GM19463 (cell line): ENCODE data around the gene ZC3H18.

Experiments used
- ATAC-seq: cut with Tn5 transposase; IDR thresholded peaks from one replicate; pipeline ENCODE4 v1.9.1; 2021; ENCODE audit warnings: mild to moderate bottlenecking, moderate library complexity; ENCODE audit not compliant: unreplicated experiment

Gene ZC3H18

DNA sequence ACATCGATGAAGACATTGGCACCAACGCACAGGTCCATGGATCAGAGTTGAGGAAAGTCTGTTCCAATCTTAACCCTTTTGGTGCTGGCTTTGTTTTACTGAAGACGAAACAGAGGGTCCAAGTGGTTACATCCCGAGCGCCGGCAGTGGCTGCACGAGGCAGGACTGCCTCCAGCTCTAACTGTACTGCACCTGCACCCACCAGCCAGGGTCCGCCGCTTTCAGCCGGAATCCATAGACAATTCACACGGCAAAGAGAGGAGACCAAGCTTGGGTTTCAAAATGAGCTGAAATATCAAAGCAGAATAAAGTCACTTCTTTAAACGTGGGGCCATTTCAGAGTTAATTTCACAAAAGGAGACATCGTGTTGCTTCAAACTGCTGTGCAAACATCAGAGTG lies 21.2 kb upstream of the ZC3H18 start:
- ATAC-seq, result no peak

GRCh38 chr16:88549671-88550245 lies 20.4 kb upstream of the ZC3H18 start:
- no peak for ATAC-seq

- ATAC-seq, result no peak
These were observed 19.9 kb upstream of the ZC3H18 start for GRCh38 chr16:88550246-88550661.

DNA sequence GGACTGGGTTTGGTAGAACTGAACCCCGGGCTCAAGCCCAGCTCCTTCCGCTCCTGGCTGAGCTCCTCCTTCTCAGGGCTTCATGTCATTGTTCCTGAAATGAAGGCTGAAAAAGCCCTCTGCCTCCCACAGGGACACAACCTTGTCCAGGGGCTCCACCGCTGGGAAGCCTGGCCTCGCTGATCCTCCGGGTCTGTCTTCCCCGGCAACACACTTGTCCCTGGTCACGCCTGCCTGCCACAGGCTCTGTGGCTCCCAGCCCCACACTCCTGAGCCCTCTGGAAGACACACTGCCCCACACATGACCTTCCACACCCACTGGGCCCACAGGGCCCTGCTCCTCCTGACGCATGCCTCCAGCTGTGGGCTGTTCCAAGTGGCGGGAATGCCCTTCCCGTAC lies 18.0 kb upstream of the ZC3H18 start:
- ATAC-seq, result no peak

DNA sequence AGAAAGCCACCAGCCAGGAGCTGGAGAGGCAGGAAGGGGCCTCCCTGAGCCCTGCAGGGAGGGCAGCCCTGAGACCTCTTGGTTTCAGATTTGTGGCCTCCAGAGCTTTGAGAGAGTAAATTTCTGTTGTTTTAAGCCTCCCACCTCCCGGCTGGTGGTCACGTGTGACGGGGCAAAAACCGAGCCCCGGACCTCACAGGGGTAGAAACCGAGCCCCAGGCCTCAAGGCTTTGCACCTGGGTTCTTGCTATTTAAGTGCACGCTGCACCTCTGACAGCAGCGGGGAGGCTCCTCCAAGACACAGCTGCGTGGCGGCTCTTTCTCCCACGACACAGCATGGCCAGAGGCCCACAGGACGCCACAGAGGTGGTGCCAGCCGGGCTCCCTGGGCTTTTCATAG lies 17.4 kb upstream of the ZC3H18 start:
- no peak for ATAC-seq

- no peak for ATAC-seq
These were observed 16.5 kb upstream of the ZC3H18 start for GRCh38 chr16:88553739-88554138.

DNA sequence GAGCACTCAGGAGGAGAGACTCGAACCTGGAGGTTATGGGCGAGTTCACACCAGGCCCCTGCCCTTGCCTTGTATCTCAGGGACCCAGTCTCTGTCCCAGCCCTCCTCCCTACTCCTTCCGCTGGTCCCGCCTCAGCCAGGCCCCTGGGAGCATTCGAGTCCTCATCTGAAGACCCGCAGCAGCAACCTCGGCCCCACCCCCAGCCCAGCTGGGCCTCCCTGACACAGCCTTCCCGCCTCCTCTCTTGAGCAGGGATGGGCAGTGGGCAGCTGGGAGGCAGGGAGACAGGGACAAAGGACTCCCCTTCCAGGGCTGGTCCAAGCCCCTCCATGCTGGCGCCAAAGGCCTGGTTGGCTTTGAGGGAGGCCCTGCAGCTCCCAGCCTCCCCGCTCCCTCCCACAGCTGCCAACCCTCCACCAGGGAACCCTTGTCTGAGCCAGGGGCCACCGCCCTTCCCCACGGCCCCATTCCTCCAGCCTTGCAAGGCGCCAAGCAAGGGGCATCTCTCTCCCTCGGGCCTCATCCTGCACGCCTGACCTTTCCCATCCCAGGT lies 15.4 kb upstream of the ZC3H18 start:
- no peak for ATAC-seq

DNA sequence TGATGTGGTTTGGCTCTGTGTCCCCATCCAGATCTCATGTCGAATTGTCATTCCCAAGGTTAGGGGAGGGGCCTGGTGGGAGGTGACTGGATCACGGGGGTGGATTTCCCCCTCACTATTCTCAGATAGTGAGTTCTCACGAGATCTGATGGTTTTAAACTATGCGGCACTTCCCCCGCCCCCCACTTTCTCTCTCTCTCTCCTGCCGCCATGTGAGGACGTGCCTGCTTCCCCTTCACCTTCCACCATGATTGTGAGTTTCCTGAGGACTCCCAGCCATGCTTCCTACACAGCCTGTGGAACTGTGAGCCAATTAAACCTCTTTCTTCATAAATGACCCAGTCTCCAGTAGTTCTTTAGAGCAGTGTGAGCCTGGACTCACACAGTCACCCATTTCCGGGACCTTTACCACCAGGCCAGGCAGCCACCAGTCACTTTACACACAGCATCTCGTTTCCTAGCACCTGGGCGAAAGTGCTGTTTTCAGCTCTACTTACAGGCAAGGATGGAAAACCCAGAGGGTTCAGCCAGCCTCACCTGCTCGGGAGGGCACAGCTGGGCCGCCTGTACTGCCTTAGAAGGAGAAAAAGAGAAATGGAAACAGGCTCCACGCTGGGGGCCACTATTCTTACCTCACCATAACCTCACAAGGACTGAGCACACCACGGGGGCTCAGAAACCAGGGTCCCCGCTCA lies 13.8 kb upstream of the ZC3H18 start:
- no peak for ATAC-seq

GRCh38 chr16:88558457-88559442 lies 11.5 kb upstream of the ZC3H18 start:
- no peak for ATAC-seq

DNA sequence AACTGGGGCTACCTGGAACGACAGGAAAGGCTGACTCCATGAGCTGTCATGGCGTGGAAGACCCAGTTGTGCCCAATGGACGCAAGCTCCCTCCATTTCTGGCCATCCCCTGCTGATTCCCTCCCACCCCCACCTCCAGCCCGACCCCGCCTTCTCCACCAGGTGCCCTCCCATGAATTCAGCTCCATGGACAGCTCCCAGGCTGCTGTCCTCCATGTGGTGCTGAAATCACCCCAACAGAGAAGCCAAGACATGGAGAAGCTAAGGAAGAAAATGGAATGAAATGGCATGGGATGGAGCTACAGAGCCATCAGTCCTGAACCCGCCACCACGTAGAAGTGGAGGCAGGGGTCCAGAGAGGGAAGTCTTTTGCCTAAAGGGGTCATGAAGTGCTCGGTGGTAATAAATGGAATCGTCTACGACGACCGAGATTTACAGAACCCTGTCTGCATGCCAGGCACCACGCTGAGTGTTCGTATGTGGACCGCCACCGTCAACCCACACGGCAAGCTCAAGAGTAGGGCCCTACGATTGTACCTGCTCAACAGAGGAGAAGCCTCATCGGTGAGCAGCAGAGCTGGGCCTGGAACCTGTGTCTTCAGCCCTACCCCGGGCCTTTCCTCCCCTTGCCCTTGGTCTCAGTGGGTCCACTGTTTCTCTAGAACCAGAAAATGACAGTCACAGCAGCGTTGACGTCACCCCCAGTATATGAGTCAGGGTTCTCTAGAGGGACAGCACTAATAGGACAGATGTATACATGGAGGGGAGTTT lies 9.3 kb upstream of the ZC3H18 start:
- ATAC-seq, result no peak

DNA sequence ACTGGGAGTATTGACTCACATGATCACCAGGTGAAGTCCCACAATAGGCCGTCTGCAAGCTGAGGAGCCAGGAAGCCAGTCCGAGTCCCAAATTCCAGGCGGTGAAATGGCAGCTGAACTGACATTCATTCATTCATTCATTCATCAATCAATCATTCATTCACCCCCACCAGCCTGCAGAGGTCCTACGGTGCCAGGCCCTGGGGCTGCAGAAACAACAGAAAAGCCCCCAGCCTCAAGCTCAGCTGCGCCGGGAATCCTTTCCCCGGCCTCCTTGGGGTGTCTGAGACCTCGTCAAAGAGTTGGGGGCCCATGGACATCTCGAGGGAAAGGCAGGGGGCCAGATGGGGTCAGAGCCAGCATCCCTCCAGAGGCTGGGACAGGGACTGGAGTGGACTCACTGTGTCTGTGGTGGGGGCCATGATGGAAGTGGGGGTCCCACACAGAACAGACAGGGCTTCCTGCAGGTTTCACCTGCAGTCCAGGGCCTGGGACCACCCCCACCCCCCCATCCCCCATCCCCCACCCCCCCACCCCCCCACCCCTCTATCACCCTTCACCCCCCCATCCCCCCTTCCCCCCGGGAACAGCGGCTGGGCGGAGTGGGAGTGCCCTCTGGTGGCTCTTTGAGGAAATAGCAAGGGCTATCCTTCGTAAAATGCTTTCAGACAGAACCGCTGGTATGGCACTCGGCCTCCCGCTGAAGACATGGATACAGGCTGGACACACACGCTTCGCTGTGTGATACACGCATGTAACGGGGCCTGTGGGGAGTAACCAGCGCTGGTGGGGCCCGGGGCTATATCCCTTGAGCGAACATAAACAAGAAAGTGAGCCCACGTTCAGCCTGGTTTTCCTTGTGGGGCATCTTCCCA lies 8.5 kb upstream of the ZC3H18 start:
- ATAC-seq, result no peak

DNA sequence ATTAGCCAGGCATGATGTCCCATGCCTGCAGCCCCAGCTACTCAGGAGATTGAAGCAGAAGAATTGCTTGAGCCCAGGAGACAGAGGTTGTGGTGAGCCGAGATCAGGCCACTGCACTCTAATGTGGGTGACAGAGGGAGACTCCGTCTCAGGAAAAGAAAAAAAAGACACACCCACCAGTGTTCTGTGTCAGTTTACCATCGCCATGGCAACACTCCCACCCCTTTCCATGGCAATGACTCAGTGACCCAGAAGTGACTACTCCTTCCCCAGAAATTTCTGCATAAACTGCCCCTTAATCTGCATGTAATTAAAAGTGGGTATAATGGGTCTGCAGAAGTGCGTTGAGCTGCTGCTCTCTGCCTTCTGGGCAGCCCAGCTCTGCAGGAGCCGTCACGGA lies 4.0 kb upstream of the ZC3H18 start:
- ATAC-seq, result no peak

GRCh38 chr16:88568710-88569613 lies 1.2 kb upstream of the ZC3H18 start:
- no peak for ATAC-seq

GRCh38 chr16:88569614-88569984 lies 604 bp upstream of the ZC3H18 start:
- peak; percentile 17 for ATAC-seq

DNA sequence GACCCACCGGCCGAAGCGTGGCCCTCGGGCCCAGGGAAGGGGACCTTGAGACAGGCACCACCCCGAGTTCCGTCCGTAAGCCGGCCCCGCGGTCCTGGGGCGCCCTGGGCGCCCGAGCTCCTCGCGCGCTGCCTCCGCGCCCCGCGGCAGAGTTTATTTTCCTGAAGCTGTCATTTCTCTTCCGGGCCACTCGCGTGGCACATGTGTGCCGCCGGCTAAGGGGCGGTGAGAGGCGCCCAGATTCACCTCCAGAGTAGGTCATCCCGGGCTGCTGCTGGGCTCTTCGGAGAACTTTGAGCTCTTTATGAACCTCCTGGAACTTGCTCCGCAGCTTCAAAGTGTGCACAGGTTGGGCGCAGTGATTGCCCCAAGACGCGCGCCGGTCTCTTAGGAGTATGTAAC lies 489 bp downstream of the ZC3H18 start:
- ATAC-seq, result peak; percentile 15

- no peak for ATAC-seq
These were observed 5.0 kb downstream of the ZC3H18 start for GRCh38 chr16:88575251-88575650.

GRCh38 chr16:88576307-88576706 lies 6.1 kb downstream of the ZC3H18 start:
- ATAC-seq, result no peak

DNA sequence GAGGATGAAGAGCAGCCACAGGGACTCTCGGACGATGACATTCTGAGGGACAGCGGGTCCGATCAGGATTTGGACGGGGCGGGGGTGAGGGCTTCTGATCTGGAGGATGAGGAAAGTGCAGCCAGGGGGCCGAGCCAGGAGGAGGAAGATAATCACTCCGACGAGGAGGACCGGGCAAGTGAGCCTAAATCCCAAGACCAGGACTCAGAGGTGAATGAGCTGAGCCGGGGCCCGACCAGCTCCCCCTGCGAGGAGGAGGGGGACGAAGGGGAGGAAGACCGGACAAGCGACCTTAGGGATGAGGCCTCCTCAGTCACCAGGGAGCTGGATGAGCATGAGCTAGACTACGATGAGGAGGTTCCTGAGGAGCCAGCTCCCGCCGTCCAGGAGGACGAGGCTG lies 7.0 kb downstream of the ZC3H18 start:
- no peak for ATAC-seq
